Measurements from ENCODE around the gene LMNA. TPM values are rescaled to one million over a fixed set of nuclear protein-coding genes. Genes with fewer than 3 reads are reported as not detected.
"Not testable (repeated sequence)": the region's sequence is repeated elsewhere in the genome, so short reads cannot be mapped to it uniquely, and the experiment has no call there.

The LMNA gene
- polyA plus RNA-seq, 12 donors = 240 to 804 (median 293) TPM

DNA sequence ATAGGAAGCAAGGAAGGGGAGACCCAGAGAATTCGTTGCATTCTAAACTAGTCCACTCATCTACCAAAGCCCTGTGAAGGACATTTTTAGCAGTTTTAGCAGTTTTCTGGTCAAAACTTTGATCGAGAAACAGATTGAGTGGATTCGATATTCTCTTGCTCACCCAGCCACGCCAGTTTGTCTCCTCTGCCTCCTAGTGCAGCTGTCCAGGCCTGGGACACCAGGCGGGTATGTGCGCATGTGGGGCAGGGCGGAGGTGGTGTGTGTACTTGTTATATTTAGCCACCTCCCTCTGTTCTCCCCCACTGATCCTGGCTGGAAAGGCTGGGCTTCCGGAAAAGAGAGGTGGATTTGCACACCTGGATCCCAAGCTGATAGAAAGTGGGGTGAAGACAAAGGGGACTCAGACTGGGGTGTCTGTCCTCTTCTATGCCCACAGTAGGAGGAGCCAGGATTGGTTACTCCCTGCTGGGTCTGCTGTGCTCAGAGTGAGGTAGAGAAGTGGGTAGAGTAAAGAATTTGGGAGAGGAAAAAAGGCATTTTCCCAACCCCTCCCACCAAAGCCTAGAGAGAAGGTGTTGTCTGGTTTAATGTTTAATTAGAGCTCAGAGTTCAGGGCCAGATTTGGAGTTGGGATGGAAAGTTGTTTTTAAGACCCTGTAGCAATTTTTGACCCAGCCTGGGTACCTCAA lies 3.8 kb downstream of the LMNA start:
- no peak for DNase-seq

DNA sequence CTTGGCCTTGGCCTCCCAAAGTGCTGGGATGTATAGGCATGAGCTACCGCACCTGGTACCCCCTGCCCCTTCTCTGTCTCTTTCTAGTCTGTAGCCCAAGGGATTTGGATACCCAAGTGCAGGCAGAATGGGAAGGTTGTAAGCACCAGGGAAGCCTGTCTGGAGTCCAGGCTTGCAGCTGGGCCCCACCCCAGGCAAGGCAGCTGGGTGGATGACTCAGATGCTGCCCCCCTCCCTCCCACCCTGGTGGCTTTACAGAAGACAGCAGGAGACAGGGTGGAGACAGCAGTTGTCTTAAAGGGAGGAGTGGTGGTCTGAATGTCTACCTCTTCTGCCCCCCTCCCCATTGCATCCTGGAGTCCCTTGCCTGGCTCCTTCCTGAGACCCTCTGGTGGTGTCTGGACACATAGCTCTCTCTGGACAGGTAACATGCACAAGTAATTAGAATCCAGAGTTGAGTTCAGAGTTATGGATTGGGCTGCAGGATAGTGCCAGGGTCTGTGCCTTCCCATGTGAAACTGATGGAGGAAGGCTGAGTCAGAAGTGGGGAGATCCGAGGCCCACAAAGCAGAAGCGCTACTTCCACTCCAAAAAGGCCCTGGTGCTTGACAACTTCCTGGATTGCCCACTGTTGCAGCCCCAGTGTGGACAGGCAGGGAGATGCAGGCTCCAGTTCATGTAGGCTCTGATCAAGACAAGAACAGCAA lies 5.1 kb downstream of the LMNA start:
- no peak for DNase-seq

DNA sequence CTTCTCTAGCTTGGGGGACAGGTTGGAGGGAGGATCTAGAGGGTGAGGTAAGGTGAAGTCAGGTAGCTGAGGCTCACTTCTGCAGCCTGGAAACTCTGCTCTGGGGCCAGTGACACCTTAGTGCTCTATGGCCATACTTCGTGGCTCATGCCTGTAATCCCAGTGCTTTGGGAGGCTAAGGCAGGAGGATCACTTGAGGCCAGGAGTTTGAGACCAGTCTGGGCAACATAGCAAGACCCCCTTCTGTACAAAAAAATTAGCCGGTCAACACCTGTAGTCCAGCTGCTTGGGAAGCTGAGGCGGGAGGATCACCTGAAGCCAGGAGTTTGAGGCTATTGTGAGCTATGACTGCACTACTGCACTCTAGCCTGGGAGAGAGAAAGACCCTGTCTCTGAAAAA lies 5.8 kb downstream of the LMNA start:
- no peak for DNase-seq

DNA sequence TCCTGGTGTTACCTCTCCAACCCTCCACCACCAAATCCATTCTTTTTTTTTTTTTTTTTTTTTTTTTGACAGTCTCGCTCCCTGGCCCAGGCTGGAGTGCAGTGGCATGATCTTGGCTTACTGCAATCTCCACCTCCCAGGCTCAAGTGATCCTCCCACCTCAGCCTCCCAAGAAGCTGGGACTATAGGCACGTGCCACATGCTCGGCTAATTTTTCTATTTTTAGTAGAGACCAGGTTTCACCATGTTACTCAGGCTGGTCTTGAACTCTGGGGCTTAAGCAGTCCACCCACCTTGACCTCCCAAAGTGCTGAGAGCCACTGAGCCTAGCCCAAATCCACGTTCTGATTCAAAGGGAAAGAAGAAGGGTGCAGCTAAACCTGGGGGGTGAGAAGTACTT lies 6.5 kb downstream of the LMNA start:
- not testable (repeated sequence) for DNase-seq

DNA sequence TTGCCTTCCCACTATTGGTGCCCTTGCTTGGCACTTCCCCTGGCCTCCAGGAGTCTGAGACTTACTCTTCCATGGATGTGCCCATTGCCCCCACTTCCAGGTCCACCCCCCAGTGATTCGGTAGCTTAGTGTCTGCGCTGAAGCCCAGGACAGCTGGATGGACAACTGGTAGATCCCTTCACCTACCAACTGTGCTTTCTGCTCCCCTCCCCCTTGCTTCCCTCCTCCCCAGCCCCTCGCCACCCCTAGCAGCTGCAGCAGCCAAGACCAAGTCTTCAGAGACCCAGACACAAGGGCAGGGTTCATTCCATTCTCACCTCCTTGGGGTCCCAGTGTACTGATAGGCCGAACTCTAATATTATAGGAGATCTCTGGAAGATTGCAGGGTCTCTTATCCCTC lies 6.9 kb downstream of the LMNA start:
- no peak for DNase-seq

DNA sequence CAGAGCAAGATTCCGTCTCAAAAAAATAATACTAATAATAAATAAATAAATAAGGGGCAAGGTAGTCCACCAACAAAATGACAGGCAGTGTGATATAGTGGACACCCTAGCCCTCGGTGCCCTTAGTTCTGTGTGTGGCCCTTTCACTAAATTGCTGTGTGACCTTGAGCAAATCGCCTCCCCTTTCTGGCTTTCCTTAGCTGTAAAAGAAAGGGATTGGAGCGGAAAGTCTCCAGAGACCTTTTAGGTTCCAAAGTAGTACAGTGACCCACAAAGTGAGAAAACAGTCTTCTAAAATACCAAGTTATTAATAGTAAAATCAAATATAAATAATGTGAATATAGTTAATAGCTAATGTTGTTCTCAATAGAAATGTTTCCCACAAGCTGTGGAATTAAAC lies 7.6 kb downstream of the LMNA start:
- DNase-seq = no peak

DNA sequence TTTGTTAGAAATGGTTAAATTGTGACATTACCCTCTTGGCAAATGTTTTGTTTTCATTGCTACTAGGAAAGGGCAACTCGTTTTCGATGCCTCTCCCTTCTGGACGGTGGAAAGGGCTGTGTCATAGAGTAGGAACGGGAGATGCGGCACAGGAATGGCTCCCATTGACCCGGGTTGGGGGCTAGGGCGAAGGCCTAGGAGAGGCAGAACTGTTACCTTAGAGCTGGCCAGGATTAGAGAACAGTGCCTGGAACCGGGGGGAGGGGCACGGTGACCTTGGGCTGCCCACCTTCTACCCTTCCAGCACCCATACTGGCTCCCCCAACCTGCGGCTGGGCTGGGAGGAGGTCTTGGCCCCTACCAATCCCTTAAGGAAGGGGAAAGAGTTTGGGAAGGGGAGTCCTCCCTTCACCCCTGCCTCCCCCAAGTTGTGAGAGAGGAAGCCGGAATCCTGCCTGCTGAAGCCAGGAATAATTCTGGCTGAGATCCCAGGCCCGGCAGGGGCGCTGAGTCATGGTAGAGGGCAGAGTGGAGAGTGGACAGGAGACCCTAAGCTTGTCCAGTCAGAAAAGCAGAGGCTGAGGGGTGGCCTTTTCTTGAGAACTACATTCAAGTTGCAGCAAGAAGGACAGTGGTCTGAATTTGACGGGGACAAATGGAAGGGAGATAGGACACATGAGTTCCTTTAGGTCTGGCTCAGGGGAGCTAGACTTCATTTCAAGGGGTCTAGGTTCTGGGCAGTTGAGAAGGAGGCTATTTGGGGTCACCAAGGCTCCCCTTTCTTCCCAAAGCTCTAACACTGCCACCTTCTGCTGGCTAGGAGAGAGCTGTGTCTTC lies 8.2 kb downstream of the LMNA start:
- DNase-seq = peak; percentile 75

DNA sequence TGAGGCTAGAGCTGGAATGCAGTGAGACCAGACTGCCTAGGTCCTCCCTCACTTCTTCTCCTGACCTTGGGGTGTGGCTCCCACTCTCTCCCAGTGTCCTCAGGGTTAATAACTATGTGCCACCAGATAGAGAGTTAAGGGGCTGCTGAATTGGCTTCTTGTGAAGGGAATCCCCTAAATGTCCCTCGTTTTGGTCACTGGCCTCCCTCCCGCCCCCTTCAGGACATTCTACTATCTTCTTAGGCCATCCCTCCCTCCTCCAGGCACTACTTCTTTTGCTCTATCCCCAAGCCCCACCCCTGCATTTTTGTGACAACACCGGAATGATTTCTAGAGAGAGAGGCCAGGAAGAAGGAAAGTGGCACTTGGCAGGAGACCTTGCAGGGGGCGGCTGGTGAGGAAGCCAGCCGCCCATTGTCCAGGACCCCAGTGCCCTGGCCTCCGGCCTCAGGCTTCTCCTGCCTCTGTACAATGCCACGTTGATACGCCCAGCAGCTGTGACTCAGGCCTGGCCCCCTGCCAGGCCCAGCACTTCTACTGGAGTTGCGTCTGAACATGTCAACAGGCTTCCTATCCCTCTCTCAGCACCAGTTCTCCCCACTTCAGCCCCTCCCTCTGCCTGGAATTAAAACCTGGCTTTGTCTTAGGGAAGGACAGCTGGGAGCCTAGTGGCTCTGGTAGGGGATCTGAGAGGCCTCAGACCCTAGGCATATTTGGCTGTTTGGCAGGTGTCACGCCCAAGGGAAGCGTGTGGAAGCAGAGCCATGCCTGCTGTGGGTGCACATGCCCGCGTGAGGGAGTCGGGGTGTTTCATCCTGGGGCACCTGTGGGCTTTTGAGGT lies 9.1 kb downstream of the LMNA start:
- DNase-seq = peak; percentile 97

DNA sequence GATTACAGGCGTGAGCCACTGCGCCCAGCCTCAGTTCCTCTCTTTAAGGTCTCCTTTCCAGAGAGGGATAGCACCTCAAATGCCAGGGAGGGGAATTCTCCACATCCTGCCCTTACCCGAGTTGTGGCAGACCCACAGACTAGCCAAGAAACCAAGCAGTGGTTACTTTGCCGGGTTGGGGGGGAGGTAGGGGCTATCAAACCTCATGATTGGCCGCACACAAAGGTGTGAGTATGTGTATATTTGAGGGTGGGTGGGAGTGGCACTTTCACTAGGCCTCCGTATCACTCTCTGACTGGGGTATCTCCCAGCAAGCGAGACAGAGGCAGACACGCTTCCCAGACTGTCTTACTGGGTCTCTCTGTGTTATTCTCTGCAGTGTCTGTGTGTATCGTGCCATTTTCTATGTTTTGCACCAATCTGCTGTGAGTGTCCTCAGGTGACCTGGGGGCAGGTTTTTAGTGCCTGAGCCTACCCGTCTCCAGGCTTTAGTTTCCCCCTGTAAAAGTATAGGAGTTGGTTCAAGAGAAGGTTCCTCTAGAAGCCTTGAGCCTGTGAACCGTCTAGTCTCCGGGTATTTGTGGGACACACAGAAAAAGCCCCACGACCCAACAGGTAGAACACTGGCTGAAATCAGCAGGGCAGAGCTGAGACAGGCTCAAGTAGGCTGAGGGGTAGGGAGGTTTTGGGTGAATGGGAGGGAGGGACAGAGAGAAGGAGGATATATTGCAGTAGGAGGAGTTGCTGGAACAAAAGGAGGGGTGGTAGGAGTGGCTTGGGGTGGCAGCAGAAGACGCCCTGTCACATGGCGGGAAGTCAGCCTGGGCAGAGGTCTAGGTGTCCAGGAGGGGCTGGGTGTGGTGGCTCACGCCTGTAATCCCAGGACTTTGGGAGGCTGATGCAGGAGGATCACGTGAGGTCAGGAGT lies 10.3 kb downstream of the LMNA start:
- DNase-seq = no peak

DNA sequence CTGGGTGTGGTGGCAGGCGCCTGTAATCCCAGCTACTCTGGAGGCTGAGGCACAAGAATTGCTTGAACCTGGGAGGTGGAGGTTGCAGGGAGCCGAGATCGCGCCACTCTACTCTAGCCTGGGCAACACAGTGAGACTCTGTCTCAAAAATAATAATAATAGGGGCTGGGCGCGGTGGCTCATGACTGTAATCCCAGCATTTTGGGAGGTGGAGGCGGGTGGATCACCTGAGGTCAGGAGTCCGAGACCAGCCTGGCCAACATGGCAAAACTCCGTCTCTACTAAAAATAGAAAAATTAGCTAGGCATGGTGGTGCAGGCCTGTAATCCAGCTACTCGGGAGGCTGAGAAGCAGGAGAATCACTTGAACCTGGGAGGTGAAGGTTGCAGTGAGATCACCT lies 11.0 kb downstream of the LMNA start:
- not testable (repeated sequence) for DNase-seq

DNA sequence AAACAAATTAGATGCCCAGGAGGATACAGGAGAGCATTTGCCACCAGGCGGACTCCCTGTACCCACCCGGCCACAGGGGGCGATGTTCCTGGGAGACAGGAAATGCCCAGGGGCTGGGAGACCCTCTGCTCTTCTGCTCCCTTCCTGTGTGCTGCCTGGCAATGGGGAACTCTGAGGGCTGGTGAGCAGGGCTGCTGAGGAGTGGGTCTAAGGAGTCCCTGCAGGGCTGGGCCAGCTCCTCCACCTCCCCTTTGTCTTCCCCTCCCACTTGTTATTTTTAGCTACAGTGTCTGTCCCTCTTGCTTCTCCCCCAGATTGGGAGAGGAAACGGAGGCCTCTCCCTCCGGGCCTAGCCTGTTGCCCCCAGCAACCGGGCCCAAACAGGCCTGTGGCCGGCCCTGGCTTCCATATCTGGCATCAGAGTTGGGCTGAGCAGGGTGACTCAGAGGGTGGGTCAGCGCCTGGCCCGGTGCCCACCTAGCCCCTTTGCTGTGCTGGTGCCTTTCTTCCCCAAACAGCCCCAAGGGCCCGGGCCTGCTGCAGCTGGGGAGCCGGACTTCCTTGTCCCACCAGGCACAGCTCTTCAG lies 11.6 kb downstream of the LMNA start:
- DNase-seq = peak; percentile 87

DNA sequence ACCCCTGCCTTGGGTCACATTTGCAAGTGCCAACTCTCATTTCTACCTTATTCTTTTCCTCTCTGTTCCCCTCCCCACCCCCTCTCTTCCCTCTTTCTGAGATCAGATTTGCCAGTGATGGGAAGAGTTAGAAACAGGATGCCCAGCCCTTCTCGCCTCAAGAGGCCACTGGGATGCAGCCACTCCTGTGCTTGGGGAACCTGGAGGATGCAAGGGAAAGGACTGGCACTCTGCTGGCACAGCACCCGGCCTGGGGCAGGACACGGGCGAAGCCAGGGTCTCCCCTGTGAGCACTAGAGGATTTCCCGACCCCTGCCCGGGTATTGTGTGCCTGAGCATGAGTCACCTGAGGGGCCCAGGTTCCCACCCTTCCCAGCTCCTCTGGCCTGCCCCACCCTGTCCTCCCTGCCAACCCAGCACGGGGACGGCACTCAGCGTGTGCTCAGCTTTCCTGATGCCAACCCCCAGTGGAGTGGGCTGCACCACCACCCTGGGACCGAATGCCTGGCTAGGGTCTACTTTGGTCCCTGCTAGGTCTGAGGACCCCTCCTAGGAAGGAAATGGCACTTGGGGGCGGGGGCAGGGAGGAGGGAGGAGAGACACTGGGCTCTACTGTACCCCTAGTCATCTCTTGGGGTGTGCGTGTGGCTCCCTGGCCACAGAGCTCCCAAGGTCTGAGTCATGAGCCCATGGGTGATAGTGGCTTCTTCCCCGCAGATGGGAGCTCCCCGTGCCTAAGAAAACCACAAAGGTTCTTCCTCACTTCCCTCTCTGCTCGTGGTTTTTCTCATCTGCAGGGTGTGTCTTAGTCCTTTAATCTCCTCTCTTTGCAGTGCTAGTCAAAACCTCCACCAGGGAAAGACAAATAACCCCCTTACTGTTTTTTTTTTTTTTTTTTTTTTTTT lies 12.4 kb downstream of the LMNA start:
- DNase-seq = no peak

DNA sequence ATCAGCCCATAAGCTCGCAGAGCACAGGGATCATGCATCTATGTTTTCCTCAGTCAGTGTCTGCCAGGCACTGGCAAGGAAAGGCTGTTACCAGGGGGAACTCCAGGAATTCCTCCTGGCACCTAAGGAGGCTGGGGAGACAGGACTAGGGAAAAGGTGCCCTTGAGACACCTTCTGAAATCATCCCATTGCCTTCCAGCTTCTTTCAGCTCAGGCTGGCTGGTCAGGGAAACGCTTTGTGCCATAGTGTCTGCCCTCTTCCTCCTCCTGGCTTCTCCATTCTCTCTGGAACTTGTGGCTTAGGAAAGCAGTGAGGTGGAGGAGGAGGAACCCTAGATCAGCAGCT lies 13.8 kb downstream of the LMNA start:
- DNase-seq = no peak

DNA sequence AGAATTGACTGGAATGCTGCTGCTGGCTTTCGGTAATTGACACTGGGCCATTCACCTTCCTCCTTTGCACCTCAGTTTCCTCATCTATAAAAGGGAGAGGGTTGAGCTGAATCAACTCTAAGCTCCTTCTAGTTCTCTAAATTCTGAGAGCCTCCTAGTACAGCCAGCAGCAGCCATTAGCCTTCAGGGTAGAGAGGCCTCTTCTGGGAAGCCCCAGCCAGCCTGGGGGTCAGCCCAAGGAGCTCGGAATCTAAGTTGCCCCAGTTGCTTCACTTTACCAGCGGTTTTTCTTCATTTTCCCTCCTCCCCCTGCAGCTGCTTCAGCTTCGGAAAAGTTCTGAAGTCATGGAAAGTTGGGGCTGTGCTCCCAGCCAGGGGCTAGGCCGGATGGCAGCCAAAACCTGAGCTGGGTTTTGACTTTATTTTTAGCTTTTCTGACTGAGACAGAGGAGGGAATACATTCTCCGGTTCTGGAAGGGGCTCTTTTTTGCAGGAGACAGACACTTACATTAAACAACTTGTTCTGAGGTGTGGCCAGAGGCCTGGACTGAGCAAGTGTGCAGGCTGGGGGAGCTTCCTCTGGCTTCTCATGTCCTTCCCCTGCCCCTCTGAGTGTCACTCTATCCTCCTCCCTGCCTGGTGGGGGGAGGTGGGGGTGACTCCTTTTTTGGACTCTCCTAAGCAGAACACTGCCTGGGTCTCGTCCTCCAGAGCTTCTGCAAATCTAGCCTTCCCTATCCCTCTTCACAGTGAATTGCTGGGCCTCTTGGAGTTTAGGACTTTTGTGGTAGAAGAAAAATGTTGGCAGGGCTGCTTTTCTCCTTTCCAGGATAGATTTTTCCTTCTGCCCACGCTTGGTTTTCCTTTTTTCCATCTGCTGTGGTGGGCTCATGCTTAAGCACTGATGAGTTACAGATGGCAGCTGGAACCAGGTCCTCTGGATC lies 14.4 kb downstream of the LMNA start:
- peak; percentile 96 for DNase-seq

DNA sequence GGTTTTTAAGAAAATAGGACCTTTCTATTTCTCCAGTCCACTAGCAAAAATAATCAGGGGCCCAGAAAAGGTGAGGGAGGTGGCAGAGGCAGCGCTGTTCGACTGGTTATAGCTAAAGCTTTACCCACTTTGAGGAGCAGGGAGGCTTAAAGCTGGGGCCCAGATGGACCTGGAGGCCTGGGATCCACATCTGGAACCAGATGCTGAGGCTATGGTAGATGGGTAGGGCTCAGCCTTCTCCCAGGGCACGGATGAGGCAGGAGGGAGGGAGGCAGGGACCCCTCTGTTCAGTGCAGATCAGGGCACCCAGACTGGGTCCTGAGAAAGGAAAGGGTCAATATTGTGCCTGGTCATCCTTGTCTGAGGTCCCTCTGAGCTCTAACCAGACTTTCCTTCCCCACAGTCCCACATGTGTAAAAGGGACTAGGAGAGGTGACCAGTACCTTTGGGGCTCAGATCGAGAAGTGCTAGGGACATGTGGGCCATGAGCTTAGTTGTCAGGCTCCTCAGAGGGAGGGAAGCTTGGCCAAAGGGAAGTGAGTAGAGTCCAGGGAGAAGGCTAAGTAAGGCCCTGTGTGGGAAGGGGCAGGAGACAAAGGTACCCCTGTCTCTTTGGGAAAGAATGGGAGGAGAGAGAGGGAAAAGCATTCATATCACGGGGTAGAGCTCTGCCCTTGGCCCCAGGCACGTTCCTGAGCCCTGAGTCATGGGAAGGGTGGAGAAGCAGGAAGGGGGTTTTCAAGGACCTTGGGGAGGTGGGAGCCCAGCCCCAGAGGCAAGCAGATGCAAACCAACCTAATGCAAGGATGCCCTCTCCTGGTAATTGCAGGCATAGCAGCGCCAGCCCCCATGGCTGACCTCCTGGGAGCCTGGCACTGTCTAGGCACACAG lies 15.4 kb downstream of the LMNA start:
- peak; percentile 87 for DNase-seq

DNA sequence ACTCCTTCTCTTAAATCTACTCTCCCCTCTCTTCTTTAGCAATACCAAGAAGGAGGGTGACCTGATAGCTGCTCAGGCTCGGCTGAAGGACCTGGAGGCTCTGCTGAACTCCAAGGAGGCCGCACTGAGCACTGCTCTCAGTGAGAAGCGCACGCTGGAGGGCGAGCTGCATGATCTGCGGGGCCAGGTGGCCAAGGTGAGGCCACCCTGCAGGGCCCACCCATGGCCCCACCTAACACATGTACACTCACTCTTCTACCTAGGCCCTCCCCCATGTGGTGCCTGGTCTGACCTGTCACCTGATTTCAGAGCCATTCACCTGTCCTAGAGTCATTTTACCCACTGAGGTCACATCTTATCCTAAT lies 16.0 kb downstream of the LMNA start:
- DNase-seq = no peak
